ACHN (cell line): ENCODE measurements around the gene DPY19L1.

Experiments used
- DNase-seq: peaks from one replicate; pipeline ENCODE4 v3.0.0-alpha.2; 2015
- in situ Hi-C: cut with HindIII; loops from 2 replicates; pipeline ENCODE4 v1.10.0; 2017; ENCODE audit warnings: low sequenced_read_pairs, low pct_ligation_motif_present, low pct_unique_long_range_greater_than_20kb

DPY19L1 gene

DNA sequence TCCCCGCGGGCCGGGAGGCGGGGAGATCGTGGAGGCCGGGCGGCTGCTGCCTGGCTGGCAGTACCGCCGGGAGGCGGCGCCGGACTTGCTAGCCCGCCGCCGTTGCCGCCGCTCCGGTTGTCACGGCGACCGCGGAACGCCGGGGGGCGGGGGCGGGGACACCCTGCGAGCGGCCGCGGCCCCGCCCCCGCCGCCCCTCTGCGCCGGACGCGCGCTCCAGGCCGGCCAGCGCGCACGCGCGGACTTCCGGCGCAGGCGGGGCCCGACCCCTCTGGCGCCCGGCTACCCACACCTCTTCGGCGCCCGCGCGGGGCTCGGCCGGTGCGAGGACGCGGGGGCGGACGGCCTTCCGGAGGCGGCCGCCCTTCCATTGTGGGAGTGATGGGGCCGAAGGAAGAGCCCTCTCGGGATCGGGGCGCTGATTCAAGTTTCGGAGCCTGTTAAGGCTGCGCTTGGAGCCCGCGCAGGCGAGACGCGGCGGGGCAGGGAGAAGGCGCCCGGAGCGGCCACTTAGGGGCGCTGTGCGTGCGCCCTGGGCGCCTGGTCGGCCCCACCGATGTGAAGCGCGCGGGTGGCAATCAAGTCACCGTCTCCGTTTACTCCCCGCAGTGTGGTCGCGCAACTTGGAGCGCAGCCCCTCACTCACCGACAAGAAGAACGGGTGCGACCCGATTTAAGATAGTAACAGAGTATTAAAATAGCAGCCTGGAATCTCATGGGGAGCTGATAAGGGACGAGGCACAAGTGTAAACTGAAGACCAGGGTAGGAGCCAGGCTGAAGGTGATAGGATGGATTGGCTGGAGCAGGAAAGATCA, 449 bp upstream of the DPY19L1 start:
- in situ Hi-C loops, result no loop called here
- peak; percentile 97 for DNase-seq

DNA sequence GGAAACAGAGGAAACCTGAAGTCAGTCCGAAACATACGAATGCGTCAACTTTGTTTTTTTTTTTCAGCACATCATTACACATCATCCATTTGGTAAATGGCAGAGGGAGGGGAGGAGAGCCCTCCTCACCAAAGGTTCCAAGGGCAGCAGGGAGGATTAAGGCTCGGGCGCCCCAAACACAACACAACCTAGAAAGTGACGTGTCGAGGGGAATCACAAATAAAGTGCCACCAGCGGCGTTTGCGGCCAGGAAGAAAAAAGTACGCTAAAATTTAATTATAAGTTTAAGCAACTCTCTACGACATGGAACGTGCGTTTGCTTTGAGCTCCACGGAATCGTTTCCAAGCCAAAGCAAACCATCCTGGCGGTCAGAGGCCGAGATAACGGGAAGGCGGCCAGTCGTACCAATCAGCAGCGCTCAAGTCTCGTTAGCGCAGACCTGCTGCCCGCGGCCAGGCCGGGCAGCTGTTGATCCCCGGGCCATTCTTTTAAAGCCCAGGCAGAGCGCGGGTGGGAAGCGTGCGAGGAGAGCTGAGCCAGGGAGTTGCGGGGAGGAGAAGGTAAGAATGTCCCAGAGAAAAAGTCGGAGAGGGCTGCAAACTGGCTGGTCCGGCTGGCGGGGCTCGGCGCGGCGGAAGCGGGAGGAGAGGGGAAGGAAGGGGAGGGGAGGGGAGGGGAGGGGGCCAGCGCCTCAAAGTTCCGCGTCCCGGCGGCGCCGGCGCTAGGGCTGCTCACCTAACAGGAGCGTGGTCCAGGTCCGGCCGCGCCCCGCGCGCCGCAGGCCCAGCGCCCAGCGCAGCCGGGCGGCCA, 719 bp downstream of the DPY19L1 start:
- DNase-seq, result peak; percentile 77
- in situ Hi-C loops, result no loop called here

DNA sequence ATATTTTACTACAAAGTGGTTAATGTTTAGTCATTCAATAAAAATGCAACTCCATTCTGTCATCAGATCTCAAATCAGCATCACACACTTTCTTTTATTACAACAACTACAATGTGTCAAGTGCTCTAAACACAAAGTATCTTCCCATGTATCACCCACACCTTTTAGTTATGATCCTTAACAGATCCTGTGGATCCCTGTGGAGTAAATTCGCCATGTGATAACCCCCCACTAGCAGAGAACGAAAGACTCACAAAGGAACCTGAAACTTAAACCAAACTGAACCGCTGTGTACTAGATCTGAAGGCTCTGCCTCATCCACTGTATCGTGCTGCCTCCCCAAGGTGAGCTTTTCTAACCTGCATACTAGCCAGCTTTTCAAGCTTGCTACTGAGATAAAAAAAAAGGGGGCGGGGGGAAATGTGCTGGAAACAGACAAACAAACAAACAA, 1.7 kb downstream of the DPY19L1 start:
- in situ Hi-C loops, result no loop called here
- DNase-seq, result peak; percentile 68

DNA sequence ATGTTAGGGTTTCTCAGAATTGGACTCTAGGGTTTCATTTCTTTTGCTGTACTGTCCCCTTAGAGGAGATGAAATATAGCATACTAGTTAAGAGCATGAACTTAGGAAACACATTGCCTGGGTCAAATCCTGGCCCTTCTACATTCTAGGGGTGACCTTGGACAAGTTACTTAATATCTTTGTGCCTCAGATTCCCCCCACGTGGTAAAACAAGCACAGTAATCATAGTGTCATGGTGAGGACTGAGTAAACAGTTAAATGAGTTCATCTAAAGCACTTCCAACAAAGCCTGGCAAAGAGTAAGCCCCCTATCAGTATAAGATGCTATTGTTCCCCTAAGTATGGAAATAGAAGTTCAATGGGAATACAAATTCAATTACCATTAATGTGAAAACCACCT, 5.1 kb downstream of the DPY19L1 start:
- in situ Hi-C loops, result no loop called here
- no peak for DNase-seq

DNA sequence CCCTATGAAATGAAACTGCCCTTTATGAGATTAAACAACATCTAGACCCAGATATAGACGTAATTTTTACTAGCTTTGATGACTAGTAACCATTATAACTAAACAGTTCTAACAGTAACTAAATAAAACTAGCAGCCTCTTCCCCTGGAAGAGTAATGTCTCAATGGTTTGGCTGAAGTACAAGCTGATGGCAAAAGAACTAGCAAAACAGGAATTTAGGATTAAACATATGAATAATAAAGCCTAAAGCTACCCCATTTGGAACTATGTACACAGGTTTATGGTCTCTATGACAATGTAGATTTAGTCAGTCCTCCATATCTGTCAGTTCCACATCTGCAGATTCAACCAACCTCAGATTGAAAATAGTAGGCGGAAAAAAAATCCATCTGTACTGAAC, 6.4 kb downstream of the DPY19L1 start:
- in situ Hi-C loops, result no loop called here
- DNase-seq, result no peak

DNA sequence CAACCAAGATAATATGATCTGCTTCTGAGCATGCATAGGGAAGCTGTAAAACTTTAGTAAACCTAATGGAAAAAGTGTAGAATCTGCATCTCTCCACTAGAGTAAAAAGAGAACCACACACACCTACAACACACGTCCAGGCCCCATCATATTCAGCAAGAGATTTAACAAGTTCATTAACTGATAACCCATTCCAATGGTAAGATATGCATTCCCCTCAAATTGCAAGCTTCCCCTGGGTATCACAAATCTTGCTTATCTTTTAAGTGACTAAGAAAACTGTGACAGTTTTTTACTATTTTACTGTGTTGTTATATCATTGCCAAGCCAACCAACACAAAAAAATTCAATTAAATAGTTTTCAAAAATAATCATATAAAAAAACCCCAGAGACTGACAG, 8.0 kb downstream of the DPY19L1 start:
- in situ Hi-C loops, result no loop called here
- DNase-seq, result no peak

DNA sequence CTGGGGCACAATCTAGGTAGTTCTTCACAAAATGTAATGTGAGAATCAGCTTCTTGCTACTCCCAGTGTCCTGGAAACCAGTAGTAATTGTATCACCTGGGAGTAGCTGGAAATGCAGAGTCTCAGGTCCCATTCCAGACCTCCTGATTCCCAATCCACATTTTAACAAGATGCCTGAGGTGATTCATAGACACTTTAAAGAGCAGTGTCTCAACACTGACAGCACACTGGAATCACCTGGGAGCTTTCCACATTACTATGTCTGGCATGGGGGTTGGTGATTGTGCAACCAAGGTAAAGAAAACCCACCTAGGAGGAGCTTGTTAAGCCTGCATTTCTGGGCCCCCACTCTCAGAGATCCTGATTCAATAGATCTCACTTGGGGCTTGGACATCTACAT, 11.1 kb downstream of the DPY19L1 start:
- in situ Hi-C loops, result no loop called here
- DNase-seq, result no peak

DNA sequence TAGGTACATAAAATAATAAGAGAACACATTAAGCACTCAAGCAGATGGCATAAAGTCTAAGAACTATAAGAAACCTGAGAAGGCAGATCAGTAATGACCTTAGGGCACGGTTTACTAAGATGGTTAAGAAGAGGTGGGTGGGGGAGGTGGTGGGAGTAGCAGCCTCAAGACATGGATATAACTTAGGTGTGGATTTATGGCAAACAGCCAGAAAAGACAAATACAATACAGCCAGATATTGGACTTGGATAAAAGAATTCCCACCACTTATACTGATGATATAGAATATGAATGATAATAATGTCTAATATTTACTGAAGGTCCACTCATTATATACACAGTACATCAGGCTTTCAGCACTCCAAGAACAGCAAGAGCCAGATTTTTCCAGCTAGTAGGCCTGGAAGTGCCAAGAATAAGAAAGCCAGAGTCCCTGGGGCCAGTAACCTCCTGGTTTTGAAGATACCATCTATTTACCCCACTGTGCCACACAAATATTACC, 11.9 kb downstream of the DPY19L1 start:
- in situ Hi-C loops, result no loop called here
- DNase-seq, result no peak

DNA sequence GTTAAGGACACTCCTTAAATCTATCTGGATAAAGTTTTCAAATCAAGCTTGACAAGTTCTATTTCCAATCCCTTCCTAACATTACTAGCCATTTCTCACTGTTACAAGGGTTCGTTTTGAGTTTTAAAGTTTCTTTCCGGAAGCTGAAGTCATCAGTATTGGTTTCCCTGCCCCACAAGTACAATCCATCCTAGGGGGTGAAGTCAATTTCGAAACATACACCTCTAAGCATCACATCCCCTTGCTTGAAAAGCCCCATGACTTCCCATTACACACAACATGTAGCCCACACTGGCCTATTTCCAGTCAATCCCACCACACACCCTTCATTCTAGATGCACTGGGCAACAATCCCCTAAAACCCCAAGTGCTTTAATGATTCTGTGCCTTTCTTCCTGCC, 13.0 kb downstream of the DPY19L1 start:
- in situ Hi-C loops, result no loop called here

DNA sequence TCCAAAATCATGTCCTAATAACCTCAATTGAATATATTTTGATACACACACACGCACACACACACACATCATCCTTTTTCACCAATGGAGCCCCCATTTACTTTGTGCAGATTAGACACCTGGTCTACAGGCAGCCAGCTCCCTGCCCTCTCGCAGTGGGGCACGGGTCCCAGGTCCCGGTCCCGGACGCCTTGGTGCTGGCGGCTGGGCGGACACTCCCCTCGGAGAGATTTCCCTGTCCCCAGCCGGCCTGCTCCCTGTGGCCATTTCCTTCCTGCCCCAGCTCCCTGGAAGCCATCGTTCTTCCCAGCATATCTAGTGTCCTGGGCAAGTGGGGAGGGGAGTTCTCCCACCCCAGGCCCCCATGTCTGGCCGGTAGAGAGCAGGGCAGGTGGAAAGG, 14.6 kb downstream of the DPY19L1 start:
- in situ Hi-C loops, result no loop called here
- DNase-seq, result no peak

More for the DNA sequence above, 13.0 kb downstream of the DPY19L1 start:
- no peak for DNase-seq

DNA sequence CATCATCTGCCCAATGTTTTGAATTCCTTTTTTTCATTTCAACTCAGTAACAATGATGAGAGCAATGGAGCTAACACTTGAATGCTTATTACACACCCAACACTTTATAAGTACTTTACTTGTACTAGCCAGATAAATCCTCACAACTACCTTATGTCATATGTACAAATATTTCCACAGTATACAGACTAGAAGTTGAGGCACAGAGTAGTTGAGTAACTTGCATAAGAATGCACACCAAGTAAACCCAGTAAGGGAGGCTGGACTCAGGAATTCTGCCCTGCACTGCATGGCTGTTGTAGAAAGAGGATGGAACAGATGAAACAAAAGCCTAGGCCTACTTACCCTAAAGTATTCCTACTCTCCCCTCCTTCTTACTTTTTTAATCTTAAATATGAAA, 15.8 kb downstream of the DPY19L1 start:
- DNase-seq, result no peak
- in situ Hi-C loops, result no loop called here

DNA sequence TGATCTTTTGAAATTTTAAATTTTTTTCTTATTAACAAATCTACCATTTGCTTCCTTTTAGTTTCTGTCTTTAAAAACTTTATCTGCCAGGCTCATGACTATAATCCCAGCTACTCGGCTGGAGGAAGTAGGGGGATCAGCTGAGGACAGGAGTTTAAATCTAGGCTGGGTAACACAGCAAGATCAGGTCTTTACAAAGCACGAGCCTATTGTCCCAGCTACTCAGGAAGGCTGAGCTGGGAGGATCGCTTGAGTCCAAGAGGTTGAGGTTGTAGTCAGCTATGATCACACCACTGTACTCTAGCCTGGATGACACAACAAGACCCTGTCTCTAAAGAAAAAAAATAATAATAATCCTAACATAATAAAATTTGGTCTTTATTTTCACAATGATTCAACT, 17.5 kb downstream of the DPY19L1 start:
- DNase-seq, result no peak
- in situ Hi-C loops, result no loop called here

DNA sequence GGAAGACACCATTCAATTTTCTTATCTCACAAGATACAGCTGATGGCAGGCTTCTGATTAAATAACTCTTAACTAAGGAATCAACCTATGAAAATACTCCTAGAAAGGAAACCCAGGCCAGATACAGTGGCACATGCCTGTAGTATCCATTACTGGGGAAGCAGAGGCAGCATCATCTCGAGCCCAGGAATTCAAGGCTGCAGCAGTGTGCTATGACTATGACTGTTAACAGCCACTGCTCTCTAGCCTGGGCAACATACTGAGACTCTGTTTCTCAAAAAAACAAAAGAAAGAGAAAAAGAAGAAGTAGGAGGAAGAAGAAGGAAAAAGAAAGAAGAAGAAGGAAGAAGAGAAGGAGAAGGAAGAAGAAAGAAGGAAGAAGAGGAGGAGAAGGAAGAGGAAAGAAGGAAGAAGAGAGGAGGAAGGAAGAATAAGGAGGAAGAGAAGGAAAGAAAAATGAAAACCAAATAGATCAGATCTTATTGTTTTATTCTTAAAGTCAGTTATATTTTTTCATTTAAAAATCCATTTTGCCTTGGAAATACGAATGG, 18.0 kb downstream of the DPY19L1 start:
- DNase-seq, result no peak
- in situ Hi-C loops, result no loop called here

DNA sequence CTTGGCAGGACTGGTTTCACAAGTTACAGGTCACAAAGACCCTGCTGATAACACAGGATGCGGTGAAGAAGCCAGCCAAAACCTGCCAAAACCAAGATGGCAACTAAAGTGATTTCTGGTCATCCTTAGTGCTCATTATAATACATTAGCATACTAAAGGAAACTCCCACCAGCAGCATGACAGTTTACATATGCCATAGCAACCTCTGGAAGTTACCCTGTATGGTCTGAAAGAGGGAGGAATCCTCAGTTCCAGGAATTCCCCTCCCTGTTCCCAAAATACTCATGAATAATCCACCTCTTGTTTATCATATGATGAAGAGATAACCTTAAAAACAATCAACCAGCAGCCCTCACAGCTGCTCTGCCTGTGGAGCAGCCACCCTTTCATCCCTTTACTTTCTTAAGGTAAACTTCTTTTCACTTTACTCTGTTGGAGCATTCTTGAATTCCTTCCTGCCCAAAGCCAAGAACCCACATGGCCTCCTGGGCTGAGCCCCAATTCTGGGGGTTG, 21.9 kb downstream of the DPY19L1 start:
- in situ Hi-C loops, result no loop called here
- DNase-seq, result no peak

DNA sequence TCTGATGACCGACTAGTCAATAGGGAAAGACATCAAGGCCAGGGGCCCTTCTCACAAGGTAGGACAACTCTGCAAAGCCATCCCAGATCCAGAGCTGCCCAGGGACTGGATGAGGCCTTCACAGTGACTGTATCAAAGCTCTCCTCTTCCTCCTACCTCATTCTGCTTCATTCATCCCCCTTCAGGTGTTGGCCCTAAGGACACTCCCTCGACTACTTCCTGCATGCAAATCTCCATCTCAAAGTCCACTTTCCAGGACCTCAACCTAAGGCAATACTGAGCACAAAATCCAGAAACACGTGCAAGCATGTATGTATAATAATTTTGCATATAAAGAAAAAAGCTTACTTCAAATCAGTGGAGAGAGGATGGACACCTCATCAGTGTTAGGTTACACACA, 25.1 kb downstream of the DPY19L1 start:
- DNase-seq, result no peak
- in situ Hi-C loops, result no loop called here

DNA sequence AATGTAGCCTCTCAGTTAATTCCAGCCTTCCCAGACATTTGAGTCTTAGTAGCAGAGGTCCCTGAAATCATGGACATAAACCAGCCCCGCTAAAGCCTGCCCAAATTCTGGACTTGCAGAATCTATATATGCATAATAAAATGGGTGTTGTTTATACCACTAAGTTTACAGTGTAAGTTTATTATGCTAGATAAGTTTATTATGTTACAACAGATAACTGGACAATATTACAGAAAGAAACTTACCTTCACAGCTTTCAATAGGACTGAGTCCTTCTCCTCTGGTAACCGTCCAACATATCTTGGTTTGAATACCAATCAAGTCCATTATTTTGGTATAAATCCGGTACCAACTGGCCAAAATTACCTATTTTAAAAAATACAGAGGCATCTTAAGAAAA, 26.2 kb downstream of the DPY19L1 start:
- DNase-seq, result no peak
- in situ Hi-C loops, result no loop called here

DNA sequence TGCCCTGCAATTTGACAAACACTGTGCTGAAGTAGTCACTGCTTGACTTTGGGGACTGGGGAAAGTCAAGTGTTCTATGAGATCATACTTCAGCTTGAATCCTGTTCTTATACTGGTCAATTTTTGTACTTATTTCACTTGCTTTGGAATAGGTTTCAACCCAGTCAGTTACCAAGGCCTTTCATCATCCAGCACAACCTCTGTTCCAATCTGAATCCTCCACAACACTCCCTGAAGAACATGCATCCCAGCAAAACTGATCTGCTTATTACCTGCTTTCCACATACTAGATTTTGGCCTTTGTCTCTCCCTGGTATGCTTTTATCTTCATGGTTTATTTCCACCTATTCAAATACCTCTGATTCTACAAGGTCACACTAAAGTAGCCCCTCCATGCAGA, 29.5 kb downstream of the DPY19L1 start:
- no peak for DNase-seq
- in situ Hi-C loops, result no loop called here

DNA sequence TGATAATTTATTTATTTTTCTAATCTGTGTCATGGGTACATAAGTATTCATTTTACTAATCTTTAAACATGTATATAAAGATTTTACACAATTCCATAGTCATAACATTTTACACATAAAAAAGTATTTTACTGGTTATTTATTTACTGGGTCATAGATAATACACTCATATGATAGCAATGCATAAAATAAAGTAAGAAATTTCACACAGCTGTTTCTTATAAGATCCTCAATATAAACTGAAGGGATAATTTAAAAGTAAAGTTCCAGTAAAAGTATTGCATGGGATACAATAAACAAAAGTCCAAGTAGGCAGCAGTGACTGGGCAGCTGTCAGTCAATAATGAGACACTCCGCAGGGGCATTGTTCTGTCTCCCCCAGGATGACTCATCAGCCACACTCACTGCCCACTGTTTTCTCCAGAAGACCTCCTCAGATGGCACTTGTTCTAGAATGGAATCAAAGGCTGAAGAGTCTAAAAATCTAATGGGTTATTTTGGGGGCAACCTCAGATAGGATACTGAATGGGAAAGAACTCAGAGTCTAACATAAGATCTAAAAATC, 32.7 kb downstream of the DPY19L1 start:
- DNase-seq, result peak; percentile 68

More for the DNA sequence above, 32.7 kb downstream of the DPY19L1 start:
- in situ Hi-C loops, result no loop called here
